Adrenal gland (tissue), 5 donors: ENCODE measurements around the gene ZNF185.

Experiments
- POLR2A ChIP-seq, 2 donors: fragments of 450-650 bp; IDR thresholded peaks; one replicate each; pipeline ENCODE4 v1.6.1; 2017; ENCODE audit warnings: antibody characterized with exemption in 2 of 2, mild to moderate bottlenecking in 2 of 2, moderate library complexity in 1 of 2
- TF ChIP-seq, protein P1 (sequence below), 6 experiments: fragments of 450-650 bp in 4 of 6; fragments of 200-600 bp in 2 of 6; sonication (generic) in 1 of 6; IDR thresholded peaks; 1 replicate in 5 of 6; 2 replicates in 1 of 6; pipeline versions ENCODE4 v1.5.1 to v1.8.0; 2016 to 2021; ENCODE audit warnings: antibody characterized with exemption in 6 of 6, mild to moderate bottlenecking in 2 of 6, moderate library complexity in 1 of 6
- donor health status: DM: no; HTN: no; CAD: no.

DNA sequence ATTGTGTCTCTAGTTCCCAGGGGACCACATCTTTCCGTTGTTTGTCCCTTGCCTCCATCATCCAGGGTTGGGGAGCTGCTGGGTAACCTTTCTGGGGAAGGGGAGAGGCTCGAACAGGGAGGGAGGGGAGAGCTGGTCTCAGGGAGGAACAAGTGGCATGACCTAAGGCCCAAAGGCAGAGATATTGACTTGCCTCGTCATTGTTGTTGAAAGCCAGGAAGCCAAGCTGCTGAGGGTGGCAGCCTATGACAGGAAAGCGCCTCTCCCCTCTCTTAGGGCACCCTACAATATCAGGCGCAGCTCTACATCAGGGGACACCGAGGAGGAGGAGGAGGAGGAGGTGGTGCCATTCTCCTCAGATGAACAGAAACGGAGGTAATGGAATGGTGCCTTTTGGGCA is 20.8 kb downstream of the ZNF185 start:
- TF ChIP-seq, protein P1, sequence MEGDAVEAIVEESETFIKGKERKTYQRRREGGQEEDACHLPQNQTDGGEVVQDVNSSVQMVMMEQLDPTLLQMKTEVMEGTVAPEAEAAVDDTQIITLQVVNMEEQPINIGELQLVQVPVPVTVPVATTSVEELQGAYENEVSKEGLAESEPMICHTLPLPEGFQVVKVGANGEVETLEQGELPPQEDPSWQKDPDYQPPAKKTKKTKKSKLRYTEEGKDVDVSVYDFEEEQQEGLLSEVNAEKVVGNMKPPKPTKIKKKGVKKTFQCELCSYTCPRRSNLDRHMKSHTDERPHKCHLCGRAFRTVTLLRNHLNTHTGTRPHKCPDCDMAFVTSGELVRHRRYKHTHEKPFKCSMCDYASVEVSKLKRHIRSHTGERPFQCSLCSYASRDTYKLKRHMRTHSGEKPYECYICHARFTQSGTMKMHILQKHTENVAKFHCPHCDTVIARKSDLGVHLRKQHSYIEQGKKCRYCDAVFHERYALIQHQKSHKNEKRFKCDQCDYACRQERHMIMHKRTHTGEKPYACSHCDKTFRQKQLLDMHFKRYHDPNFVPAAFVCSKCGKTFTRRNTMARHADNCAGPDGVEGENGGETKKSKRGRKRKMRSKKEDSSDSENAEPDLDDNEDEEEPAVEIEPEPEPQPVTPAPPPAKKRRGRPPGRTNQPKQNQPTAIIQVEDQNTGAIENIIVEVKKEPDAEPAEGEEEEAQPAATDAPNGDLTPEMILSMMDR (IDR thresholded peaks at IDR 0.05) = no peak
- no peak for TF ChIP-seq POLR2A (IDR thresholded peaks at IDR 0.05)
